GM12864 (cell line): ENCODE results near the gene SRCIN1.

ENCODE experiments used
- DNase-seq: peaks from one replicate; pipeline ENCODE4 v3.0.0-alpha.2; 2011; ENCODE audit warnings: low read depth
- H3K4me3 ChIP-seq: 2 replicates; pipeline ENCODE4 v1.5.1; 2011; ENCODE audit warnings: mild to moderate bottlenecking, low read depth, low read length, control low read depth
- CTCF ChIP-seq: IDR thresholded peaks from 2 replicates; pipeline ENCODE4 v1.5.1; 2011; ENCODE audit warnings: low read depth, mild to moderate bottlenecking, moderate library complexity, low read length, control low read depth, inconsistent platforms; ENCODE audit errors: missing control alignments

Gene SRCIN1

GRCh38 chr17:38596651-38597050 lies 9.1 kb downstream of the SRCIN1 start:
- TF ChIP-seq CTCF: no peak
- no peak for DNase-seq
- H3K4me3 ChIP-seq: no peak overlapping the region

- H3K4me3 ChIP-seq: no peak overlapping the region
- no peak for TF ChIP-seq CTCF
- DNase-seq: no peak
Observed at GRCh38 chr17:38595892-38596291, 9.9 kb downstream of the SRCIN1 start.

GRCh38 chr17:38594152-38594551 lies 11.6 kb downstream of the SRCIN1 start:
- TF ChIP-seq CTCF: no peak
- no peak for DNase-seq
- no peak overlapping the region for H3K4me3 ChIP-seq

- no peak for DNase-seq
- H3K4me3 ChIP-seq: no peak overlapping the region
Observed at GRCh38 chr17:38592487-38592886, 13.3 kb downstream of the SRCIN1 start.

DNA sequence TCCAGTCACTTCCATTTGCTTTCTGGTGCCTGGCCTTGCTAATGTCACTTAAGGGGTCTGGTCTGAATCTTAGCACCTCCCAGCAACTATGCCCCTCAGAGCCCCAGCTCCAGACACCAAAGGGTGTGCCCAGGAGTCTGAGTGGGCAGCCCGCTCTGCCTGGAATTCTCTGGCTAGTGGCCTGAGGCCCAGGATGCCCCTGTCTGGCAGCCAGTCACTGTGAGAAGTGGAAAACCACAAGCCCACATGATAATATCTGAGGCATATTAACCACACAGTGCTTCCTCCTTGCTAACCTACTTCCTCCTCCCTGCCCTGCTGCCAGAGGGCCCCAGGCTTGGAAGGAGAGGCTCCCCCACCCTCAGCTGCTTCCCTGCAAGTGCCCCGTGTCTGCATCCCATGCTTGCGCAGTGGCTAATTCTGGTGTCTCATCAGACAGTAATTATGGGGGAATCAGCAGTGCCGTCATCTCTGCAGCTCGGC lies 14.0 kb downstream of the SRCIN1 start:
- no peak for TF ChIP-seq CTCF
- H3K4me3 ChIP-seq: no peak overlapping the region
- no peak for DNase-seq

More at GRCh38 chr17:38592487-38592886, 13.3 kb downstream of the SRCIN1 start:
- no peak for TF ChIP-seq CTCF

- TF ChIP-seq CTCF: no peak
- DNase-seq: no peak
- no peak overlapping the region for H3K4me3 ChIP-seq
Observed at GRCh38 chr17:38590988-38591758, 14.6 kb downstream of the SRCIN1 start.
